ENCODE results near the gene HENMT1. TPM values are rescaled to one million over a fixed set of nuclear protein-coding genes. Genes with fewer than 3 reads are reported as not detected.

HENMT1 gene
- total RNA-seq, 1 experiment from 2014 or later: 6.2 TPM

GRCh38 chr1:108645564-108646184, 15.2 kb downstream of the HENMT1 start:
- H4K20me1 ChIP-seq (ENCODE audit: control insufficient read depth, insufficient read depth, insufficient read length): no peaks in the 10 kb centered on the region
- Mint-ChIP-seq H3K36me3 (ENCODE audit: insufficient read depth in 1 of 3, low read depth in 3 of 3) (no peaks in the 10 kb centered on the region; a peak in 1 of 7 replicates), H3K27ac (peak overlapping the region in 1 of 3 experiments; percentile 13; a peak in 2 of 7 replicates), H3K9me3 (no peaks in the 10 kb centered on the region), H3K4me1 (peaks cover 2 to 11% of the 10 kb centered on the region in 2 experiments), H3K27me3 (ENCODE audit: low read depth) (peaks cover 2% of the 10 kb centered on the region; the same call in 1 of the 2 replicates), H3K4me3 (no peak overlapping the region)
- H3K79me1 ChIP-seq (ENCODE audit: insufficient read depth, low read depth, low read length, poor library complexity, severe bottlenecking): no peaks in the 10 kb centered on the region
- H3K27ac ChIP-seq (ENCODE audit: insufficient read length, low read depth, low read length): no peak overlapping the region
- no peaks in the 10 kb centered on the region for H3K23me2 ChIP-seq (ENCODE audit: insufficient read length, low read depth, low read length, poor library complexity, severe bottlenecking)
- no peak overlapping the region for H3K23ac ChIP-seq (ENCODE audit: insufficient read length, low read depth, low read length)
- H3K9me3 ChIP-seq (ENCODE audit: control insufficient read depth, low read depth, low read length): no peaks in the 10 kb centered on the region
- H3K14ac ChIP-seq (ENCODE audit: insufficient read depth, low read length): no peak overlapping the region
- H4K8ac ChIP-seq (replicated peaks; ENCODE audit: insufficient read length, low read depth, low read length): no peak overlapping the region
- H2BK5ac ChIP-seq (ENCODE audit: insufficient read length, low read length): no peak overlapping the region
- H3K4me2 ChIP-seq (ENCODE audit: insufficient read depth, insufficient read length, low read length): no peak overlapping the region
- no peak overlapping the region for H3K9ac ChIP-seq (ENCODE audit: extremely low read depth, insufficient read length, low read length)
- H2BK20ac ChIP-seq (ENCODE audit: low read depth, low read length, poor library complexity, severe bottlenecking): no peak overlapping the region
- no peak for DNase-seq
- H2BK12ac ChIP-seq (ENCODE audit: insufficient read length, low read depth, low read length): peak overlapping the region; percentile 74
- H4K5ac ChIP-seq (ENCODE audit: insufficient read length, low read depth, low read length): no peak overlapping the region
- TF ChIP-seq CTCF (conservative IDR thresholded peaks at IDR 0.05): no peak
- H3K27me3 ChIP-seq (ENCODE audit: insufficient read depth, low read length): no peaks in the 10 kb centered on the region
- no peak overlapping the region for H2AK5ac ChIP-seq (ENCODE audit: insufficient read length, low read length)
- H3K18ac ChIP-seq (ENCODE audit: insufficient read length, low read depth, low read length): no peak overlapping the region
- WGBS (ENCODE audit: extremely low coverage, insufficient read length, low lambda C conversion rate): no CpG with 5 or more reads among the region's 9 CpGs
- no peak overlapping the region for H2BK120ac ChIP-seq (ENCODE audit: low read depth, low read length, poor library complexity, severe bottlenecking)
- no peak overlapping the region for H3T11ph ChIP-seq (ENCODE audit: low read length)
- H3K56ac ChIP-seq (ENCODE audit: insufficient read length, low read depth, low read length): no peak overlapping the region
- H3K79me2 ChIP-seq (ENCODE audit: insufficient read depth, low read length): no peaks in the 10 kb centered on the region
- no peaks in the 10 kb centered on the region for H3K4me1 ChIP-seq (ENCODE audit: insufficient read depth, low read length)
- H3K4ac ChIP-seq (ENCODE audit: low read depth, low read length): no peak overlapping the region
- H2AFZ ChIP-seq (ENCODE audit: low read length): no peak overlapping the region
- no peak overlapping the region for H2BK15ac ChIP-seq (ENCODE audit: low read depth, low read length)
- H4K91ac ChIP-seq (ENCODE audit: insufficient read length, low read depth, low read length): no peak overlapping the region

Data from H9 (cell line).